Adrenal gland (tissue), 12 donors: ENCODE measurements around the gene FAM131C. TPM values are rescaled to one million over a fixed set of nuclear protein-coding genes. Genes with fewer than 3 reads are reported as not detected.

Experiments used
- DNase-seq, 7 donors: peaks; one replicate each; pipeline ENCODE4 v3.0.0-alpha.2; 2019 to 2020
- H3K27ac ChIP-seq, 5 donors: fragments of 200-600 bp; sonication (generic) in 4 of 5; 1 replicate in 3 of 5; 2 replicates in 2 of 5; pipeline versions ENCODE4 v1.5.1 to v1.8.0; 2016 to 2020; ENCODE audit warnings: mild to moderate bottlenecking in 1 of 5
- H3K27me3 ChIP-seq: fragments of 200-600 bp; 2 replicates; pipeline ENCODE4 v1.8.0; 2021
- H3K36me3 ChIP-seq, 2 donors: fragments of 200-600 bp; replicated peaks in 1 of 2; 1 replicate in 1 of 2; 2 replicates in 1 of 2; pipeline versions ENCODE4 v1.5.1 to v1.8.0; 2018 to 2022
- H3K4me1 ChIP-seq, 2 donors: fragments of 200-600 bp; replicated peaks in 1 of 2; 1 replicate in 1 of 2; 2 replicates in 1 of 2; pipeline versions ENCODE4 v1.5.1 to v1.8.0; 2018 to 2021
- H3K4me3 ChIP-seq, 4 donors: fragments of 200-600 bp; sonication (generic) in 3 of 4; one replicate each; pipeline ENCODE4 v1.5.1; 2016 to 2018
- H3K9me3 ChIP-seq, 3 donors: fragments of 200-600 bp; sonication (generic) in 1 of 3; replicated peaks in 1 of 3; 1 replicate in 2 of 3; 2 replicates in 1 of 3; pipeline versions ENCODE4 v1.5.1 to v1.8.0; 2016 to 2021
- POLR2A ChIP-seq, 2 donors: fragments of 450-650 bp; IDR thresholded peaks; one replicate each; pipeline ENCODE4 v1.6.1; 2017; ENCODE audit warnings: antibody characterized with exemption in 2 of 2, mild to moderate bottlenecking in 2 of 2, moderate library complexity in 1 of 2
- WGBS, 4 donors: extraction: QIAGEN DNeasy Blood & Tissue Kit in 2 of 4; methylation state at CpG; one replicate each; pipeline versions ENCODE4 v1.1.5 to v1.1.7; 2013 to 2017; 5-methylcytosine and 5-hydroxymethylcytosine counted together
- intact Hi-C, 2 donors: fragments of 100-400 bp; cut with DNase I; formaldehyde crosslinking; loops; one replicate each; pipeline versions ENCODE4 v1.14.1 to v1.15.0; 2022 to 2023
- polyA plus RNA-seq, 3 donors: library from polyadenylated mRNA; stranded (reverse); fragments of 200-250 nt in 2 of 3; fragments of 350-450 nt in 1 of 3; fragmentation: Illumina TruSeq in 1 of 3; extraction: RNeasy Lipid Tissue Mini Kit (QIAGEN cat#74804) in 1 of 3; gene quantifications; one replicate each; pipeline ENCODE4 v1.2.3, GENCODE V29; 2013 to 2014
- total RNA-seq, 9 donors: library from RNA; depleted of rRNA in 4 of 9; stranded (reverse); fragments of >200 nt in 4 of 9; fragments of 120-200 nt in 1 of 9; fragmentation: NEBNext Ultra II Directional in 1 of 9; extraction: Animal tissue kit (Norgen Biotek cat#: 25700) in 1 of 9; gene quantifications; one replicate each; pipeline versions ENCODE4 v1.1.0 to v1.2.4, GENCODE V29; 2013 to 2023
- TF ChIP-seq, protein P1 (sequence below), 6 experiments: fragments of 450-650 bp in 4 of 6; fragments of 200-600 bp in 2 of 6; sonication (generic) in 1 of 6; IDR thresholded peaks; 1 replicate in 5 of 6; 2 replicates in 1 of 6; pipeline versions ENCODE4 v1.5.1 to v1.8.0; 2016 to 2021; ENCODE audit warnings: antibody characterized with exemption in 6 of 6, mild to moderate bottlenecking in 2 of 6, moderate library complexity in 1 of 6
- donor health status: healthy with polysubstance abuse.
- donor health status: Bipolar disorder and iron deficiency.
- donor health status: DM: yes; HTN: yes; CAD: no.
- donor health status: DM: no; HTN: no; CAD: no.
- donor health status: DM: no; HTN: no; CAD: no.
- donor health status: DM: yes; HTN: yes; CAD: no.

The FAM131C gene
- total and polyA plus RNA-seq, 12 donors = 3.0 to 12.0 (median 4.9) TPM

DNA sequence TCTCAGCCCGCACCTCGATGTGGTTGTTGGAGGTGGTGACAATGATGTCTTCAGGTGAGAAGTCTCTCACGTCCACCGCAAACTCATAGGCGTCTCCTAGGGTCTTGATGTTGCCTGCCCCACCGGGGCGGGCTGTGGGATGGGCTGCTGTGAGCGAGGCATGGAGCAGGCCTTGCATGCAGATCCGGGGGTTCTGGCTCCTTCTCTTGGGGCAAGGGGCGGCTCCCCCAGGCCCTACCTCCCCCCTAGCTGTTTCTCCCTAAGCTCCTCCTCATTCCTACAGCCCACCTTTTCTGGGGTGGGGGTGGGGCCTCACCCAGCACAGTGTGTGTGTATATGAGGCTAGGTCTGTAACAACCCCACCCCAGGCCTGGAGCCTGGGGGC is 56.4 kb downstream of the FAM131C start:
- WGBS, 4 donors = 77 to 85% (median 83%) methylated on average over 8 to 10 of the region's 10 CpGs
- intact Hi-C loops = loop anchor here in 1 of 2 donors (10.0 kb wide), 1 partner anchor 168 kb away; no protein-coding TSS in a partner anchor
- H3K27ac ChIP-seq = peak overlapping the region; percentile 84 to 97 (median 94)
- TF ChIP-seq POLR2A (IDR thresholded peaks at IDR 0.05) = no peak
- TF ChIP-seq, protein P1, sequence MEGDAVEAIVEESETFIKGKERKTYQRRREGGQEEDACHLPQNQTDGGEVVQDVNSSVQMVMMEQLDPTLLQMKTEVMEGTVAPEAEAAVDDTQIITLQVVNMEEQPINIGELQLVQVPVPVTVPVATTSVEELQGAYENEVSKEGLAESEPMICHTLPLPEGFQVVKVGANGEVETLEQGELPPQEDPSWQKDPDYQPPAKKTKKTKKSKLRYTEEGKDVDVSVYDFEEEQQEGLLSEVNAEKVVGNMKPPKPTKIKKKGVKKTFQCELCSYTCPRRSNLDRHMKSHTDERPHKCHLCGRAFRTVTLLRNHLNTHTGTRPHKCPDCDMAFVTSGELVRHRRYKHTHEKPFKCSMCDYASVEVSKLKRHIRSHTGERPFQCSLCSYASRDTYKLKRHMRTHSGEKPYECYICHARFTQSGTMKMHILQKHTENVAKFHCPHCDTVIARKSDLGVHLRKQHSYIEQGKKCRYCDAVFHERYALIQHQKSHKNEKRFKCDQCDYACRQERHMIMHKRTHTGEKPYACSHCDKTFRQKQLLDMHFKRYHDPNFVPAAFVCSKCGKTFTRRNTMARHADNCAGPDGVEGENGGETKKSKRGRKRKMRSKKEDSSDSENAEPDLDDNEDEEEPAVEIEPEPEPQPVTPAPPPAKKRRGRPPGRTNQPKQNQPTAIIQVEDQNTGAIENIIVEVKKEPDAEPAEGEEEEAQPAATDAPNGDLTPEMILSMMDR (IDR thresholded peaks at IDR 0.05) = no peak
- H3K36me3 ChIP-seq = no peaks in the 10 kb centered on the region
- H3K27me3 ChIP-seq = no peaks in the 10 kb centered on the region
- peak overlapping the region in 2 of 4 donors; percentile 16 to 53 for H3K4me3 ChIP-seq
- no peaks in the 10 kb centered on the region for H3K9me3 ChIP-seq
- peaks cover 92 to 96% of the 10 kb centered on the region in 2 donors for H3K4me1 ChIP-seq
- no peak for DNase-seq

DNA sequence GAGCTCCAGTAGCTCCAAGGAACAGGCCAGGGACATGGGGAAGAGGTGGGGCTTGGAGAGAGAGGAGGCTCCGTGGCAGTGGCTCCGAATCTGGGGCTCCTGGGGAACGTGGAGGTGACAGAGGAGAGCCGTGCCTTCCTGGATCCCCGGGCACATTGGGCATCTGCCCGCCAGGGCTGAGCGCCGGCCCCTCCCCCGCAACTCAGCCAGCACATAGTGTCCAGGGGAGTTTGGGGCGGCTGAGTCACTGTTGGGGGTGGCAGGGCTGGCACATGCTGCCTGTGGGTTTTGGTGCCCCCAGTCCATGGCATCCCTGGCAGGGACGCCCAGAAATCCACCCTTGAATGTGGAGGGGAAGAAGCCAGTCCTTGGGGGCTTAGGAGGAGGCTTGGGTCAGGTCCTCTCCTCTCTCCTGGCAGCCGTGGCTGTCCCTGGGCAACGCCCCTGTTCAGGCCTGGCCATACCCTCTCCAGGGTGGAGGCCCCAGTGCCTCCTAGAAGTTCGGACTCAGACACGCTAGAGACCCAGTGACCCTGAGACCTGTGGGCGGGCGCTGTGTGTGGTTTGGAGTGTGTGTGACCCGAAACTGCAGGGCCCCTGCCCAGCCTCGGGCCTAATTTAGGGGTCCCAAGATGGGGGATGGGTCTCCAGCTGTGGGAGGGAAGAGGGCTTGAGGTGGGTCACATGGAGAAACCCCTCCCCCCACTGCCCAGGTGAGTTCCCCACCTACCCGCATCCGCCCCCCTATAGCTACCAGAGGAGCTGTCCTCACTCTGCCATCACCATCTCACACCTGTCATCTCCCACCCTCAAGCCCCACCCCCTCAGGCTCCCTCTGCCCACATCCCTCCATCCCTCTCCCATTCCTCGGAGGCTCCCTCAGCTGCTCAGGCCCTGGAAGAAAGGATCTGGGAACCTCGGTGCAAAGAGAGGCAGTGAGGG is 57.2 kb downstream of the FAM131C start:
- Histone ChIP-seq H3K27ac (peak overlapping the region in 4 of 5 donors; percentile 84 to 97 (median 94)), H3K4me1 (peaks cover 85 to 89% of the 10 kb centered on the region in 2 donors), H3K27me3 (no peaks in the 10 kb centered on the region), H3K4me3 (peak overlapping the region in 1 of 4 donors; percentile 53), H3K9me3 (no peaks in the 10 kb centered on the region), H3K36me3 (no peaks in the 10 kb centered on the region)
- TF ChIP-seq, protein P1 (IDR thresholded peaks at IDR 0.05) = no peak
- TF ChIP-seq POLR2A (IDR thresholded peaks at IDR 0.05) = peak in 1 of 2 donors; percentile 48
- peak; percentile 78 to 90 (median 83) for DNase-seq
- 42 to 67% (median 61%) methylated on average over 13 to 23 of the region's 23 CpGs for WGBS, 4 donors
- intact Hi-C loops = loop anchor here in 1 of 2 donors (10.0 kb wide), 1 partner anchor 169 kb away; no protein-coding TSS in a partner anchor

DNA sequence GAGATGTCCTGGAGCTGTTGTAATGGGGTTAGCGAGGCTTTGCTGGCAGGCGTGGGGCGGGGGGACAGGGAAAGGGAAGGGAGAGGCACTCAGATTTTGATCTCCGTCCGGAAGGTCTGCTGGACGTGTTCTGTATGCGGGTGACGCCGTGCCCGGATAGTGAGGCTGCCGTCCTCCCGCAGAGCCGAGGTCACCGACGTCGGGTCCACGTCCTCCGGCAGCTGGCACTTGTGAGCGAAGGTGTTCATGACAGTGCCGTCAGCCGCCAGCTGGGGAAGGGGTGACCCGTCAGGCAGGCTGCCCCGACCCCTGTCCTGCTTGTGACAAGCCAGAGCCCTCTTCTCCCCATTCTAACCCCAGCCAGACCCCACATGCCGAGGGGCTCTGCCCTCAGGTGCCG is 58.0 kb downstream of the FAM131C start:
- no peaks in the 10 kb centered on the region for H3K9me3 ChIP-seq
- peak overlapping the region in 1 of 4 donors; percentile 53 for H3K4me3 ChIP-seq
- H3K27ac ChIP-seq = peak overlapping the region in 4 of 5 donors; percentile 60 to 97 (median 94)
- H3K27me3 ChIP-seq = no peaks in the 10 kb centered on the region
- H3K36me3 ChIP-seq = no peaks in the 10 kb centered on the region
- H3K4me1 ChIP-seq = peaks cover 81 to 82% of the 10 kb centered on the region in 2 donors
- intact Hi-C loops = loop anchor here in 1 of 2 donors (10.0 kb wide), 1 partner anchor 169 kb away; no protein-coding TSS in a partner anchor
- peak in 1 of 7 donors; percentile 41 for DNase-seq
- WGBS, 4 donors = 65 to 93% (median 82%) methylated on average over 3 to 25 of the region's 25 CpGs
- TF ChIP-seq, protein P1 (IDR thresholded peaks at IDR 0.05) = no peak
- TF ChIP-seq POLR2A (IDR thresholded peaks at IDR 0.05) = no peak
